Activated effector memory CD4-positive, alpha-beta T cell treated with anti-CD3 and anti-CD28 coated beads, Interleukin-2, amount 50 U/mL, for 16 hours (primary cell): ENCODE measurements around the gene HUNK.
"Not testable (repeated sequence)": the region's sequence is repeated elsewhere in the genome, so short reads cannot be mapped to it uniquely, and the experiment has no call there.

ENCODE experiments used
- DNase-seq: peaks from one replicate; pipeline ENCODE4 v3.0.0-alpha.2; 2020

The HUNK gene

DNA sequence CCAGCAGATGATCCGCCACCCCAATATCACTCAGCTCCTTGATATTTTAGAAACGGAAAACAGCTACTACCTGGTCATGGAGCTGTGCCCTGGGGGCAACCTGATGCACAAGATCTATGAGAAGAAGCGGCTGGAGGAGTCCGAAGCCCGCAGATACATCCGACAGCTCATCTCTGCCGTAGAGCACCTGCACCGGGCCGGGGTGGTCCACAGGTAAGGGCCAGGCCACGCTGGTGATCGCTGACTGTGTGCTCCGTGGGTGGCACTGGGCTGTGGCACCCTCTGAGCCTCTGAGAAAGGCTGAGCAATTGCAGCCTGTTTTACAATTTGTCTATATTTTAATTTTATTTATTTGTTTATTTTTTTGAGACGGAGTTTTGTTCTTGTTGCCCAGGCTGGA is 51.7 kb downstream of the HUNK start:
- no peak for DNase-seq

DNA sequence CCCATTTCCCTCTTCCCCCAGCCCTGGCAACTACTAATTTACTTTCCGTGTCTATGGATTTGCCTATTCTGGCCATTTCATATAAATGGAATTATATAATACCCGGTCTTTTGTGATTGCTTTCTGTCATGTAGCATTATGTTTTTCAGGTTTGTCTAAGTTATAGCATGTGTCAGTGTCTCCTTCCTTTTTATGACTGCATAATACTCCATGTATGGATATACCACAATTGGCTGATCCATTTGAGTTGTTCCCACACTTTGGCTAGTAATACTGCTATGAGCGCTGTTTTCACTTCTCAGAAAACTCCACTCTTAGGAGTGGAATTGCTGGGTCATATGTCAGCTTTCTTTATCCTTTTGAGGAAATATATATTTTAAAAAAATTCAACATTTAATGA is 53.7 kb downstream of the HUNK start:
- DNase-seq: no peak

DNA sequence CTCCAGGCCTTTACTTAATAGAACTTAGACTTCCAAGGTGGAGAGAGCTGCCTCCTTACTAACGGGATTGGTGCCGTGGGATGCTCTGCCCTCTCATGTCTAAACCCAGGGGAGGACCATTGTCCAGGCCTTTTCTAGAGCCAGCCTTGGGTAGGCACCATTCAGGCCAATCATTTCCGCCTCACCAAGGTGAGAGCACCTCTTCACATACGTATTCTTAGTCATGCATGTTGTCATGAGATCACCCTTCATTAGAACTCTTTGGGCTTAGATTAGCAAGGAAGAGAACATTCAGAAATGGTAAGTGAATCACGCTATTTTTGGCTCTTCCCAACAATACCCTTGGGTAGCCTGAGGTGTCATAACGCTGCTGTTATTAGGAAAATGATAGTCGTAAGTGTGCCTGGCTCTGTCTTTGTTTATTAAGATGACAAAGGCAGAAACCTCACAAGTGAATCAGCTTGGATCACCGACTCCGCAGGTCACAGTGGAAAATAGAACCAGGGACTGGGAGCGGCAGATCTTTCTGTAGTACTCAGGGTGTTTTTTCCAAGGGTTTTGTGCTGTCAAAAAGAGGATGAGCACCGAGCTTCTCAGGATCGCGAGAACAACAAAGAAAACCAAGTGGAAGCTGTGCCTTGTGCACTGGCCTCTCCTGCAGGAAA is 55.0 kb downstream of the HUNK start:
- no peak for DNase-seq

DNA sequence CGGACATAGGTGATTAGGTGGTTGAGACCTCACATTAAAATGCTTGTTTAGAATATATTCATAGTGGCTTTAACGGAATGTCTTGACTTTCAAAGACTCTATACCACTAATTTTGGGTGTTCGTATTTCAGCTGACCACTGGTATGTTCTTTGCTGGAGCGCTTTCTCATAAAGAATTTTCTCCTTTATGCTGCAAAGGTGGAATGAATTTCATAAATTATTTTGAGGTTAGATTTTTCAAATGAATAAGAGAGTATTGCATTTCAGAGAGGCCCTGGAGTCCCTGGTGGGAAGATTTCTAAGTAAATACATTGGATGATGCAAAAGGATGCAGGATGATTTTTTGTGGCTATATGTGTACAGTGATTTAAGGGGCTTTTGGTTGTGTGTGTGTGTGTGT is 55.8 kb downstream of the HUNK start:
- DNase-seq: no peak

DNA sequence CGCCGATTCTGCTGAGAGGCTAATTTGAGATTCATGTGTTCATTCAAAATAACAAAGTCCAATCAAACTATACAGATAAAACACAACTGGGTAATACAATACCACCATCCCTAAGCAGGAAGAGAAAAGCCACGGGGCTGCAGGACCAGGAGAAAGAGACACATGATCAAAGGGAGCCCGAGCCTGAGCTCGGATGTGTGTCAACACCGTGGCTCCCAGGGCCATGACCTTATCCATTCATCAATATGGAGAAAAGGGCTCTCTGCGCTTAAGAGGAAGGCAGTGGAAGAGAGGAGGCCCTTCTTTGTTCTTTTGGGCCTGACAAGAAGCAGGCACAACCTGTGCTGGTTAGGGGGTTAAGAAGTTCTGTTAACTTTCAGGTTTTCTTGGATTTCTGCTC is 56.7 kb downstream of the HUNK start:
- DNase-seq: no peak

DNA sequence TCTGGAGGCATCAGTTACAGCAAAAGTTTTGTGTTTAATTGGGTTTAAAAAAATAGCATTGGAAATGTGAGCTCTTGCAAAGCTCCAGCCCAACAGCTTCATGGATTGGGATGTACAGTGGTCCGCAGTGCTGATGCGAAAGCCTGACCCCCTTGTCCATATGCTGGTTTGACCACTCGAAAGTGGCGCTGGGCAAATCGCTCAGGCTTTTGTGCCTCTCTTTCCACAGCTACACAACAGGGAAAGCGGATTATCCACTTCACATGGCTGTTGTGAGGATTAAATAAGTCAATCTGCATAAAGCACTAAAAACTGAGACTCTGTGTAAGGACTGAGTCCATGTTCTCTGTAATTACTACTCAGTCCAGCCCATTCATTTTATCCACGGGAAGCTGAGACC is 57.2 kb downstream of the HUNK start:
- no peak for DNase-seq

DNA sequence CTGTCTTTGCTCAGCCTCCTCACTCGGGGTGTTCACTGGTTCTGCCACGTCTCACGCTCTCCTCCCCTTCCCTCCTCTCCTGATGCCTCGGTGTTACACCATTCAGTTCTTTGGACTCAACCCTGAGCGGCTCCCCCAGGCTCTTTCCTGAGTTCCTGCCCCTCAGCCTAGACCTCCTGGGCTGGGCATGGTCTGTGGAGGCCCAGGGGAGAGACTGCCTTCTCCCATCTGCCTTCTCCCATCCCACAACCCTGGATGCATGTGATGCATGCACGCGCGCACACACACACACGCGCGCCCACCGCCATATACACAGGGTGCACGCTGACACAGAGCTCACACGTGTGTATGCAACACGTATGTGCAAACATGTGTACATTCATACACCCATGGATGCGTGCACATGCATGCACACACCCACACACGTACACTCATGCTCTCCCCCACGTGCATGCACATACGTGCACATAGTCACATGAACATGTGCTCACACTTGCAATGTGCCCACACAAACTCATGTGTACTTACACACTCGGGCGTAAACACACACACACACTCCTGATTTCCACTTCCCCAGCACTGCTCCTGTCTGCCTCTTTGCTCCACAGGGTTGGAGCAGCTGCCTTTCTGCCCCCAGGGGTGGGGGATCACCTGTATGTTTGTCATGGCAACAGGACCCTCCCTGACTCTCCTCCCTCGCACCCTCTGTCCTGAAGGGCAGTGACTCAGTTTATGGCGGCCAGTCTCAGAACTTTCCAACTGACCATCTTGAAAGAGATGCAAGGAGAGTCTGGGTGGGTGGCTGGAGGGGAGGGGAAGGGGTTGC is 59.0 kb downstream of the HUNK start:
- DNase-seq: no peak

DNA sequence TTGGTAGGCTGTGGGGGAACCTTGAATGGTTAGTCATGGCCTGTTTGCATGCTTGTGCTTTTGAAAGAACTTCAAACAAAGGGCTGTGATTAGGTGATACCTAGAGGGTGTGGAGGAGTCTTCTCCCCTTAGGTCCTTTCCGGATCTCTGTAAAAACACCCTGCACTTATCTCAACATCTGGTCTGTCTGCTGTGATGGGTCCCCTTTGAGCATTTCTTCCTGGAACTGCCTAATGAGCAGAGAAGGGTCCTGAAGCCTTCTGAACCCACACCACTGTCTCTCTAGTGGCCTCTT is 59.6 kb downstream of the HUNK start:
- DNase-seq: no peak

DNA sequence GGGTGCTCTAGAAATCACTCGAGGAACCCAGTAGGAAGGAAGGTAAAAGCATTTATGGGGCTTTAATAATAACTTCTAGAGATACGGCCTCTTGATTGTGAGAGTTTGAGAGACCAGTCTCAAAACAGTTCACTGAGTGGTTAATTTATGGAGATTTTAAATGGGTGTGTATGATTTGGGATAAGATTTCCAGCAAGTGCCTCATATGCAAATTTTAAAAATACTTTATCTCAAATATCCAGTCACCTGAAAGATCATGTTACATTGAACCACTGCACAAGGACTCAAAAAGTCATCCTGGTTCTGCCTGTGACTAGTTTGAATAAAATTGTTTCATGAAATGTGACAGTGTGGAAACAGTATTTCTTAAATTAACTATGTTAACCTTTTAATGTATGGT is 64.5 kb downstream of the HUNK start:
- DNase-seq: no peak

DNA sequence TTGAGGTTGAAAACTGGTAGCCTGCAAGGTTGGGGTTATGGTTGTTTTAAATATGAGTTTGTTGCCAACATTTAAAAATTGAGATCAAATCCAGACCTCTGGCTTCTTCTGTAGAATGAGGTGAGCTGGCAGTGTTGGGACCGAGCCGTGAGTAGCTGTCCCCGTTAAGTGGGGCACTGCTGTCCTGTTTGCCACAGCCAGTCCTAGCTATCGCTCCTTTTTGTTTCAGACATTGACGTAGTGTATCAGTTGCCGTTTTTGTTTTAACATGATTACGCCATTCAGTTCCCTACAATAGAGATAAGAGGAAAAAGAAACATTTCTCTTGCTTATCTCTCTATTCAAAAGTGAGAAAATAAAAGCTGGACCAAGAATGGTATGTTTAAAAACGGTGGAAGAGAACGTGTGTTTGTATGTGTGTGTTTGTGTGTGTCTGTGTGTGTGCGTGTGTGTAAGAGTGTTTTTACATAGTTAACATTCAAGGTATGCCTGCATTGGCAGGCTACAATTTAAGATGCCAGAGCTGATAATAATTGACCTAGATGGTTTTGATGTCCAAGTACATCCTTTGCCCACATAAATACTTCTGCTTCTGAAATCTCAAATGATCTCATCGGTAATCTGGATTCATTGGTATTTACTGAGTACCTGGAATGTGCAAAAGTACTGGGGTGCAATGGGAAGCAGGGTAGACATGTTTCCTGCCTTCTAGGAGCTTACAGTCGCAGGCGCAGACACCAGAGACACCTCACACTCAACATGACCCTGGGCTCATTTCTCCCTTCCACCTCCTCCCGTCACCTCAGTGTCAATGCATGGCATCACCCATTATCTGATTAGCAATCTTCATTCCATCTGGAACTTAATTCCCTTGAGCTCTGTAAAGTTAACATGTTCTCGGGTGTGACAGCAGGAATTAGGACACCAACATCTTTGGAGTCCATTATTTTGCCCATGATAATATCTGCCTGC is 65.8 kb downstream of the HUNK start:
- DNase-seq: no peak

DNA sequence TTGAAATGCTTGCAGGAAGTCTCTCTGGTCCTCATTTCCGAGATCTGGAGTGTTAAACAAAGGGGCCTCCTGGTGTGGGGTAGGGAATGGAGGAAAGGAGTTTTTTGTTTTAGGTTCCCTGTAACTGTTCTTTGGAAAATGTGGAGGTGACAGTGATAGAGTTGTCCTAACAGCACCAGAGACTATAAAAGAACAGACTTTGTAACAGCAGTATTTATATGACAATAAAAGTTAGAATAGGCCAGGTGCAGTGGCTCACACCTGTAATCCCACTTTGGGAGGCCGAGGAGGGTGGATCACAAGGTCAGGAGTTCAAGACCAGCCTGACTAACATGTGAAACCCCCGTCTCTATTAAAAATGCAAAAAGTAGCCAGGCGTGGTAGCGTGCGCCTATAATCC is 68.9 kb downstream of the HUNK start:
- no peak for DNase-seq

DNA sequence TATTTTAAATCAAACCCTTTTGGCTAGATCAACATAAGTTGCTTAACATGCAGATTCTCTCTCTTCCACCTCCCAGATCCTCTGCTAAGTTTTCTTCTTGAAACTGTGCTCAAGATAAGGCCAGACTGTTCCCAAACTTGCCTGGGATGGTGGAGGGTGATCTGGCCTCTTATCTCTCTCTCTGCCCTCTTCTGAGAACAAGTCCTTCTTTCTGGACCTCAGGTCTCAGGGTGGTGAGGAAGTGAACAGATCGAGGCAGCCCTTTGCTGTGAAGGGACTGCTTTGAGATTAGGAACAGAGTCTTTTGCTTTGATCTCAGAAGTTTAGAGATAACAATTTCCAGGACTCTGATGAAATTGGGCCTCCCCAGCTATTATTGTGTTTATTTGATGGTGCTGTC is 70.7 kb downstream of the HUNK start:
- DNase-seq: no peak

DNA sequence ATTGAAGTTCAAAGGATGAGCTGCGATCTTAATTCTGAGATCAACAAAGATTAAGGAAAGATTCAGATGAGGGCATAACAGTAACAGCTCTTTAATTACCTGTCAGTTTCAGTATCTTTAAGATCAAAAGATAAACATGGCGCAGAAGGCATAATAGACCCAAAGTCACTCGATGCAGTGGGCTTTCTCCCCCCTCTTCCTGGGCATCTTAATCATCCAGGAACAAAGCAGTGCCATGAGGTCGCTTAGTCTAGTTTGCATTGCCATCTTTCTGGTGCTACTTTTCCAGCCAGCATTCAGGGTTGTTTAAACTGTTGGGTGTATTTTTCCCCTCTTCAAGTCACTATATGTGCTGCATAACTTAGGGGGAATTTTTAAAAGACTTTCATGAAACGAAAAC is 72.3 kb downstream of the HUNK start:
- no peak for DNase-seq

DNA sequence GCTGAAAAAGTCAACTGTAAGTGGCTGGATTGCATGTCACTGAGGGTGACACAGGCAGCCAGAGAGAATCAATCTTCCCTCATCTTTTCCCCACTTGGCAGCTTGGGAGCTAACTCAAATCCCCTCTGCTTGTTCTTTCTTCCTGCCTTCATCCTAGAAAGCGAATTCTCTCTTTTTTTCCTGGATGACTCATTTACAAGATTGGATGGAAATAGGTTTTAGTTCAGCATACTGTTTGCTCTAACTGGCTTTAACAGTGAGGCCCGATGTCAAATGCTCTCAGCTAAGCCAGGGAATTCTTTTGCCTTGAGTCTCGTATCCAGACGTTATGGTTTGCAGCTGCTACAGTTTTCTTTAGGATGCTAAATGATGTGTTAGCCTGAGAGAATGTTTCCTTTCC is 72.7 kb downstream of the HUNK start:
- DNase-seq: no peak

DNA sequence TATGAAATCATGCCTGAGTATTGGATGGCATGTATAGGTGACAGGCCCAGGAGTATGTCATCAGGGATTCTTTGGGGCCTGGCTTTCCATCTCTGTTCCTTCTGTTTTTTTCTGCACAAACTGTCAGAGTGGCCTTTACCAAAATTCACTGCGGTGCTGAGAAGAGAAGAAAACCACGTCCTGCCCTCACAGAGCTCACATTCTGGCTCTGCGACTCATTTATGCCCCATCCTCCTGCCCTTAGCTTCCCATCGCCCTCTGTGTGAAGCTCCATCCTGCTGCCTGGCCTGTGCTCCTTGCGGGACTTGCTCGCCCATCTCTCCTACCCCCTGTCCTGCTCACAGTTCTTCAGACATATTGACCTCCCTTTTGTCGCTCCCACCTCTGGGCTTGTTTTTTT is 73.4 kb downstream of the HUNK start:
- DNase-seq: no peak

DNA sequence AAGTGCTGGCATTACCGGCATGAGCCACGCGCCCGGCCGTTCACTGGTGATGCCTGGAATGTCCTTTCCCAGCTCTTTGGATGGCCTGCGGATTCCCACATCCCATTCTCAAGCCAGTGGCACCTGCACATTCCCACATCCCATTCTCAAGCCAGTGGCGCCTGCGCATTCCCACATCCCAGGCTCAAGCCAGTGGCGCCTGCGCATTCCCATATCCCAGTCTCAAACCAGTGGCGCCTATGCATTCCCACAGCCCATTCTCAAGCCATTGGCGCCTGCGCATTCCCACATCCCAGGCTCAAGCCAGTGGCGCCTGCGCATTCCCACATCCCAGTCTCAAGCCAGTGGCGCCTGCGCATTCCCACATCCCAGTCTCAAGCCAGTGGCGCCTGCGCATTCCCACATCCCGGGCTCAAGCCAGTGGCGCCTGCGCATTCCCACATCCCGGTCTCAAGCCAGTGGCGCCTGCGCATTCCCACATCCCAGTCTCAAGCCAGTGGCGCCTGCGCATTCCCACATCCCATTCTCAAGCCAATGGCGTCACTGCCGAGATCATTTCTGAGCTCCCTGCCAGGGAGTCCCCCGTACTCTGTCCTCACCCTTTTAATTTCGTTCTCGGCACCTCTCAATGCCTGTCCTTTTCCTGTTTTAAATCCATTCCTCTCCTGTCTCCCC is 74.2 kb downstream of the HUNK start:
- DNase-seq: not testable (repeated sequence)

DNA sequence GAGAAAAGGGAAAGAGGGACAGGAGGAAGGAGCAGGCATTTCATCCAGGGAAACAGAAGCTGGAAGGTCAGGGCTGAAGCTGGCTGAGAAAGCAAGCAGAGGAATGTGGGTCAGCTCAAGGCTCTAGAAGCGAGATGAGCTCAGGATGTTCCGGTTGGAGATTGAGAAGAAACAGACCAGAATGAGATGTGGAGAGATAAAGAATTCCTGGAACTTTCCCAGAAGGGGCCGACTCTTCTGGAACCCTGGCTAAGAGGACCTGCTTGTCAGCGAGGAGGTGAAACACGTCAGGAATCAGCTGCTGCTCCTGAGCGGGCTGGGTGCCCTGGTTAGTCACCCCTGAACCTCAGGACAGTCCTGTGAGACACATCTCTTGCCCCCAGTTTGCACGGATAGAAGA is 75.9 kb downstream of the HUNK start:
- DNase-seq: no peak

DNA sequence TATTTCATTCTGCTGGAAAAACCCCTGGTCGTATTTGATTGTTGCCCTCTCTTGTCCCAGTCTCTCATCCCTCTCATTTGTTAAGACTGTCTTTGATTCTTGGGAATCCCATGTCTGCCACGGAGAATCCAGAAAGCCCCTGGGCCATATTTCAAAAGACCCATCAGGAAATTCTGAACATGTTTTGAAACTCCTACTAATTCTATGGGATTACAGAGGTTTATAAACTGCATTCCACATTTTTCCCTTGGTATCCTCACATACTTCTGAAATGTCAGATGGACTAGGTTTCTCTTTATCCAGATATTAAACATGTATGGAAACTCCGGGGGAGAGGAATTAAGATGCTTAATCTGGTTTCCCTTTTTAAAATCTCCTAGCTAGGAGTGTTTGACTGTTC is 80.0 kb downstream of the HUNK start:
- no peak for DNase-seq

DNA sequence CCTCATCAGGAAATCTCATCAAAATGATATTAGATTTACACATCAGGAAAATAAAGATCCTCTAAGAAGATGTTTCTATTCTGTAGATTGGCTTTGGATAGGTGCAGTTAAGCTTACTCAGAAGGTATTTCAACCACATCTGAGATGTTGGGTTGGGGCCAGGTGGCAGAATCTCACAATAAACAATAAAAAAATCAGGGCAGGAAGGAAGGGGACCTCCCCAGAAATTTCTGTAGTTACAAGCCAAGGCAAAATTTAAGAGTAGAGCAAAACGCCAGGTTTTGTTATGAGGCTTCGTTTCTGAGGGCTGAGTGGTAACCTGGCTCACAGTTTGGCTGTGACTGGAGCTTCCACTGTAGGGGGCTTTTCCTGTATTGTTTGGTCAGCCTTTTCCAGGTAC is 84.8 kb downstream of the HUNK start:
- DNase-seq: no peak

DNA sequence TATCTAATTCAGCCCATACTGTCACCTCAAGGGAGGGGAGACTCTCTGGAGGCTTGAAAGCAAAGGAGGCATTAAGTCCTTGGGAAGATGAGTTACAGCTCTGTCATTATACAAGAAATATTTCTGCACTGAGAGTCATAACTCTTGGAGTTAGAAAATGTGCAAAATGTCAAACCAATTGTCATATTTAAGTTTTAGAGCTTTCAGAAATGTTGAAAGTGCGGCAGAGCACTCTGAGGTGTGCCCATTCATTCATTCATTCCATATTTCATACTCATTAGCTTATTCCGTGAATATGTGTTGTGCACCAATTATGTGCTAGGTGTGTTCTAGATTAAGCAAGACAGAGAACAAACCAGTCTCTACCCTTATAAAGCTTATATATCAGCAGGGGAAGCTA is 87.1 kb downstream of the HUNK start:
- no peak for DNase-seq

DNA sequence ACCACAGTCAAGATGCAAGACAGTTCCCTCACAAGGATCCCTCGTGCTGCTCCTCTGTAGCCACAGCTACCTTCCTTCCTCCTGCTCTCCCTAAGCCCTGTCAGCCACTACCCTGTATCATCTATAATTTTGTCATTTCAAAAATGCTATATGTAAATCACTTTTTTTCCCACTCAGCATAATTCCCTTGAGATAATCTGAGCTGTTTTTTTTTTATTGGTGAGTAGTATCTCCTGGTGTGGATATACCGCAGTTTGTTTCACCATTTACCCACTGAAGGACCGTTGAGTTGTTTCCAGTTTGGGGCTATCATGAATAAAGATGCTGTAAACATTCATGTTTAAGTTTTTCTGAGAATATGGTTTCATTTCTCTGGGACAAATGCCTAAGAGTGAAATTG is 88.2 kb downstream of the HUNK start:
- DNase-seq: no peak

DNA sequence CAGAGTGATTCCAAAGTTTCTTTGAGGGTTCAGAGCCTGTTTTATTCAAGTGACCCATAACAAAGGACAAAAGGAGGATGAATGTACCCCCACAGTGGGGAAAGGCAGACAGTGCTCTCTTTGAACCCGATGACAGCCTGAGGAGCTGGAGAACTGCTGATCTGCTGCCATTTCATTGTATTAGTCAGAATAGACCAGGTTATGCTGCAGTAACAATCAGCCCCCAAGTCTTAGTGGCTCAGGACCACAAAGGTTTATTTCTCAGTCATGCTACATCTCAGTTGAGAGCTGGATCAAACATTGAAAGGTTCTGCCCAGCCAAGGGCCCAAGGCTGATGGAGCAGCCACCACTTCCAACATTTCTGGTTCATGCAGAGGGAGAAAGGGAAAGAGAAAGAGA is 88.9 kb downstream of the HUNK start:
- DNase-seq: no peak

DNA sequence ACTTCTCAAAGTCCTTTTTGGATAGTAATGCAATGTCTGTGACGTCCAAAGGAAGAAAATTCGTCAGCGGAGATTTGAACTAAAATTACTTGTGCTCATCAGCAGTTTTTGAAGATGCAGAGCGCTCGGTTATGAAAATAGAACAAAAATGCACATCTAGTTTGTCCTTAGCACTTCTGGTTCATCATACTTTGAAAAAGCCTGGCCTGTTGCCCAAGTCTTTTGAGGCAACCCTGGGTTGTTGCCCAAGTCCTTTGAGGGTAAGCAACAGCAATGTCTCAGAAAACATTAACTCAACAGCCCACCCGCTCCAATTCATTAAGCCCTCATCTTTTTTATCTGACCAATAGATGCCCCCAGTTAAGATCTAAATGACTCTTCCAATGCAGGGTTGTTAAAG is 91.9 kb downstream of the HUNK start:
- DNase-seq: no peak
